ENCODE results near the gene RPS16.

DNA sequence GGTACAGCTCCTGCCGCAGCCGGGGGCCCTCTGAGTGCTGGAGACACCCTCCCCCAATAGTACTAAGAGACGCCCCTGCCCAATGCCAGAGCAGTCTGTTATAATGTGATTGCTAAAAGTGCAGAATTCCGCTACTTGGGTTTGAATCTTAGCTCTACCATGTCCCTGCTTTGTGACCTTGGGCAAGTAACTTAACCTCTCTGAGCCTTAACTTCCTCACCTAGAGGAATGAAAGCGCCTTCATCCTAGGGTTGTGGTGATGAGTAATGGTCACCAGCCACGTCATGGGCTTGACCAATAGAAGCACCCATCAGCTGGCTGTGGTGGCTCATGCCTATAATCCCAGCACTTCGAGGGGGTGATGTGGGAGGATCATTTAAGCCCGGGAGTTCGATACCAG, 16.7 kb downstream of the RPS16 start:
- TF ChIP-seq NFE2 (IDR thresholded peaks at IDR 0.05; ENCODE audit: low read depth) (no peak), CHD4 (IDR thresholded peaks at IDR 0.05; ENCODE audit: insufficient read depth, insufficient replicate concordance, low read depth, low read length, poor library complexity, severe bottlenecking) (no peak), POLR2A (conservative IDR thresholded peaks at IDR 0.05) (no peak), FOSL1 (tag; conservative IDR thresholded peaks at IDR 0.05) (no peak), ZNF165 (CRISPR knock-in tag; IDR thresholded peaks at IDR 0.05; ENCODE audit: borderline replicate concordance) (no peak), PML (IDR thresholded peaks at IDR 0.05; ENCODE audit: low read length) (no peak), ATF7 (IDR thresholded peaks at IDR 0.05) (no peak), EZH2 (IDR thresholded peaks at IDR 0.05; ENCODE audit: borderline replicate concordance, low read depth, low read length) (no peak)
- TF ChIP-seq, protein P1, sequence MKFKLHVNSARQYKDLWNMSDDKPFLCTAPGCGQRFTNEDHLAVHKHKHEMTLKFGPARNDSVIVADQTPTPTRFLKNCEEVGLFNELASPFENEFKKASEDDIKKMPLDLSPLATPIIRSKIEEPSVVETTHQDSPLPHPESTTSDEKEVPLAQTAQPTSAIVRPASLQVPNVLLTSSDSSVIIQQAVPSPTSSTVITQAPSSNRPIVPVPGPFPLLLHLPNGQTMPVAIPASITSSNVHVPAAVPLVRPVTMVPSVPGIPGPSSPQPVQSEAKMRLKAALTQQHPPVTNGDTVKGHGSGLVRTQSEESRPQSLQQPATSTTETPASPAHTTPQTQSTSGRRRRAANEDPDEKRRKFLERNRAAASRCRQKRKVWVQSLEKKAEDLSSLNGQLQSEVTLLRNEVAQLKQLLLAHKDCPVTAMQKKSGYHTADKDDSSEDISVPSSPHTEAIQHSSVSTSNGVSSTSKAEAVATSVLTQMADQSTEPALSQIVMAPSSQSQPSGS (CRISPR knock-in tag; IDR thresholded peaks at IDR 0.05) = no peak

Measured in K562 (cell line).